GM21529 (cell line): ENCODE results near the gene HOXB1.
A peak's percentile ranks its signal among the peaks of the same experiment; 100 is the strongest.
"Not testable (repeated sequence)": the region's sequence is repeated elsewhere in the genome, so short reads cannot be mapped to it uniquely, and the experiment has no call there.

Source experiments
- ATAC-seq: cut with Tn5 transposase; IDR thresholded peaks from one replicate; pipeline ENCODE4 v1.9.1; 2021; ENCODE audit not compliant: unreplicated experiment

HOXB1 gene

GRCh38 chr17:48499735-48500434 lies 30.9 kb downstream of the HOXB1 start:
- no peak for ATAC-seq

- ATAC-seq = no peak
Observed at GRCh38 chr17:48499248-48499647, 31.6 kb downstream of the HOXB1 start.

GRCh38 chr17:48498164-48498850 lies 32.5 kb downstream of the HOXB1 start:
- no peak for ATAC-seq

- no peak for ATAC-seq
Observed at GRCh38 chr17:48497103-48497502, 33.7 kb downstream of the HOXB1 start.

DNA sequence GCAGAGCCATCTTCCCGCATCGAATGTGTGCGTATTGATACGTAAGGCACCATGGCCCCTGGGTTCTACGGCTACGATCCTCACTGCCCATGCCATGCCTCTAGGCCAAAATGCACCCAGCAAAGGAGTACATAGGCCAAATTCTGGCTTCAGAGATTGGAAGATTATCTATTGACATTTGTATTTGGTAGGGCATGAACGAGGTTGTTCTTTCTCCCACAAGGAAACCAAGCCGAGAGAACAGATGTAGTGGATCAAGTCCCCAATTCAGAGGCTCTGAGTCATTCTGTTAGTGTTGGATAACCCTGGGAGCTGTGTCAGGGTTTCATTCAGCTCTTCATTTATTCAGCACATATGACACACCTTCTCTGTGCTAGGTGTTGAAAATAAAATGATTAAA lies 36.5 kb downstream of the HOXB1 start:
- no peak for ATAC-seq

GRCh38 chr17:48492401-48493298 lies 38.2 kb downstream of the HOXB1 start:
- no peak for ATAC-seq

DNA sequence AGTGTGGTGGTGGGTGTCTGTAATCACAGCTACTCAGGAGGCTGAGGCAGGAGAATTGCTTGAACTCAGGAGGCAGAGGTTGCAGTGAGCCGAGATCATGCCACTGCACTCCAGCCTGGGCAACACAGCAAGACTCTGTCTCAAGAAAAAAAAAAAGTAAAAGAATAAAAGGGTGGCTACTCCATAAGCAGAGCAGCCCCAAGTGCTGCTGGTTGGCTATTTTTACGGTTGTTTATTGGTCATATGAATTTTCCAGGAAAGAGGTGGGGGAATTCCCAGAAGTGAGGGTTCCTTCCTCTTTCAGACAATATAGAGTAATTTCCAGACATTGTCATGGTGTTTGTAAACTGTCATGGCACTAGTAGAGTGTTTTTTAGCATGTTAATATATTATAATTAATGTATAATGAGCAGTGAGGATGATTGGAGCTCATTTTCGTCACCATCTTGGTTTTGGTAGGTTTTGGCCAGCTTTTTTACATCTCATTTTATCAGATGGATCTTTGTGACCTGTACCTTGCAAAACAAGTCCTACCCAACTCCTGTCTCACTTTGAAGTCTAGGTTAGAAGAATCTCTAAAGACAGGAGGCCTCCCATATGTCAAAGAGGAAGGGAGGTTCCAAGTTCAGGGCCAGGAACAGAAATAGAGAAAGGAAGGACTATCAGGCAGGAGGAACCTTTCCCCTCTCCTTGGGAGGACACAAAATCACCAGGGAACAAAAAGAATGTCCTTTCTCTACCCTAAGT lies 39.1 kb downstream of the HOXB1 start:
- no peak for ATAC-seq

DNA sequence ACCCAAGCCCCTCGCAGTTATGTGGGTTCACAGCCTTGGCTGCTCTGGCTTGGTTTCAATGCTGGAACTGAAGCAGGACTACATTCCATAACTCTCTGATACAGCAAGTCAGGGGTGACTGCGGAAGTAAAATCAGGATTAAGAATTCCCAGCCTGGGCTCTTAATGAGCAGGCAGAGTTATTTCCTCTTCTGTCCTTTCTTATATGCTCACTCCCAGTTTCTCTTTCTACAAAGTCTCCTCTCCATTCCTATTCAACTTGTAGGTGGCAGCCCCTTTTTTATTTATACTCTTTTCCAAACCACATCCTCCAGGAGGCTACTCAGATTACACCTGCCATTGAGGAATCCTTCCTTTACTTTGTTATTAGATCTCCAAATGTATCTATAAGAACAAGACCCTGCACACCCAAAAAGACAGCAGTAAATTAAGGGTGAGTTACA lies 40.3 kb downstream of the HOXB1 start:
- ATAC-seq = no peak

DNA sequence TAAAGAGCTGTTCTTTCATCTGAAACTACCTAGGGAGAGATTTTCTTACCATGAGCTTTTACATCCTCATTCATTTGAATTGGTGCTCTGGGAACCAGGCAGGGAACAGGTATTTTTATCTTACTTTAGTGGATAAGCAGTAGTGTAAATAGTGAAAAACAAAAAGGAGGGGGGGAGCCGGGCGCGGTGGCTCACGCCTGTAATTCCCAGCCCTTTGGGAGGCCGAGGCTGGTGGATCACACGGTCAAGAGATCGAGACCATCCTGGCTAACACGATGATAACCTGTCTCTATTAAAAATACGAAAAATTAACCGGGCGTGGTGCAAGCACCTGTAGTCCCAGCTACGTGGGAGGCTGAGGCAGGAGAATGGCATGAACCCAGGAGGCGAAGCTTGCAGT lies 41.0 kb downstream of the HOXB1 start:
- ATAC-seq = no peak

DNA sequence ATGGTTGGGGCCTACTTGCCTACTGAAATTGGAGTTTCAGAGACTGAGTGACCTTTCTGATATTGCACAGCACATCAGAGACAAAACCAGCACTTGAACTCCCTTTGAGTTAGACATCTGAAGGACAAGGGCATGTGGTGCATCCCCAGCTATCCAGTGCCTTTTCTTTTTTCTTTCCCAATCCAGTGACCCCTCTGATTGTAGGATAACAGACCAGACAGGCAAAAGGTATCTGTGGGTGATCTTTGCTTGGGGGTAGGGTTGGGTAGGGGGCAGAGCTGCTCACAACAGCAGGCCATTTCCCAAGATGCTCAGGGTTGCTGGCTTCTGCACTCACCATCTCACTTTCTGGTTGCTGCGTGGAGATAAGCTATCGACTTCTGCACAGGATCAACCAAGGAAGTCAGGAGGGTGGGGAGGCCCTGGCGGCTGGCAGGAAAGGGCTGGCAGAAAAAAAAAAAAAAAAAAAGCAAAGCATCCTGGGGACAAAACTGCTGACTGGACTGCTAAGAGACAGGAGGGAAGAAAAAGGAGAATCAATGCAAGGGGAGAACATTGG lies 42.2 kb downstream of the HOXB1 start:
- no peak for ATAC-seq

- ATAC-seq = no peak
Observed at GRCh38 chr17:48487221-48487620, 43.6 kb downstream of the HOXB1 start.

- ATAC-seq = no peak
Observed at GRCh38 chr17:48486557-48486956, 44.3 kb downstream of the HOXB1 start.

- no peak for ATAC-seq
Observed at GRCh38 chr17:48484850-48485249, 46.0 kb downstream of the HOXB1 start.

DNA sequence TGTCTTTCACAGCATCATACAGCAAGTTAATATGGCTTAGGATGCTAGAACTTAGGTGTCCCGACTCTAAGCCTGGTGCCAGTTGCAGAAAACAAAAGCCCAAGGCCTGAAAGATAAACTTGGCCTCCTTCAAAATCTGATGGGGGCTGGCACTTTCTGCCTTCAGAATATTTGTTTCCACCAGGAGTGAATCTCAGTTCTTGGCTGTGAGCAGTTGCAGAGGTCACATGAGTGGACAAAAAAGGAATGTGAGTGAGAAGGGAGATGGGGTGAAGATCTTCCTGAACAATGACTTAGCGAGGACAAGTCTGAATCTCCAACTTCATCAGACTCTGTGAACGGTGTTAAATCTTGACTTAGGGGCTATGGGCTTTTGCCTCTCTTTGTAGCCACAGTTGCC lies 46.6 kb downstream of the HOXB1 start:
- no peak for ATAC-seq

GRCh38 chr17:48483471-48484131 lies 47.2 kb downstream of the HOXB1 start:
- ATAC-seq = peak; percentile 47

- ATAC-seq = no peak
Observed at GRCh38 chr17:48483004-48483403, 47.8 kb downstream of the HOXB1 start.

DNA sequence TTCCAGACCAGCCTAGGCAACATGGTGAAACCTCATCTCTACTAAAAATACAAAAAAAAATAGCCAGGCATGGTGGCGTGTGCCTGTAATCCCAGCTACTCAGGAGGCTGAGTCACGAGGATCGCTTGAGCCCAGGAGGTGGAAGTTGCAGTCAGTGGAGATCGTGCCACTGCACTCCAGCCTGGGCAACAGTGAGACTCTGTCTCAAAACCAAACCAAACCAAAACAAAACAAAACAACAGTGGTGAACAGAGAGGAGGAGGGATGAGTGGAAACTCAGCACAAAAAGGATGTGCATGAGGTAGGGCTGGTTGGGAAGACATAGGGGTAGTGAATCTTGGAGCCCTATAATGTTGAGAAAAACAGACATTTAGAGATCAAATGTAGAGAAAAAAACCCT lies 48.5 kb downstream of the HOXB1 start:
- not testable (repeated sequence) for ATAC-seq

GRCh38 chr17:48479014-48479402 lies 51.8 kb downstream of the HOXB1 start:
- ATAC-seq = no peak
